Body of pancreas (tissue), 4 donors: Measurements from ENCODE around the gene NUDT3.

Experiments
- CTCF ChIP-seq, 7 experiments: fragments of 450-650 bp in 4 of 7; fragments of 200-600 bp in 3 of 7; sonication (generic) in 3 of 7; IDR thresholded peaks; one replicate each; pipeline ENCODE4 v1.5.1; 2016 to 2019; ENCODE audit warnings: antibody characterized with exemption in 7 of 7
- POLR2A ChIP-seq, 3 donors: fragments of 450-650 bp; IDR thresholded peaks; one replicate each; pipeline ENCODE4 v1.6.1; 2016; ENCODE audit warnings: antibody characterized with exemption in 3 of 3, mild to moderate bottlenecking in 2 of 3

- no peak for TF ChIP-seq POLR2A (IDR thresholded peaks at IDR 0.05)
- TF ChIP-seq CTCF (IDR thresholded peaks at IDR 0.05): no peak
Measured at GRCh38 chr6:34234667-34235306, 157.7 kb downstream of the NUDT3 start.
